Stimulated activated CD4-positive, alpha-beta T cell treated with anti-CD3 and anti-CD28 coated beads, Interleukin-12 subunit alpha, Interleukin-12 subunit beta, amount 100 ng/mL, for 4 hours (primary cell): ENCODE data around the gene KRTAP5-8.
"Not testable (repeated sequence)": the region's sequence is repeated elsewhere in the genome, so short reads cannot be mapped to it uniquely, and the experiment has no call there.

Source experiments
- DNase-seq: peaks from one replicate; pipeline ENCODE4 v3.0.0-alpha.2; 2020

Gene KRTAP5-8

GRCh38 chr11:71537977-71538665 is at the start of gene KRTAP5-8:
TSS of gene KRTAP5-8 (plus strand) at chr11:71538025. CDS start at chr11:71538056, 31 bp downstream.
- not testable (repeated sequence) for DNase-seq

GRCh38 chr11:71488681-71489270 is 49.0 kb upstream of the KRTAP5-8 start:
- DNase-seq: no peak

- peak; percentile 47 for DNase-seq
Measured at GRCh38 chr11:71489311-71490043, 48.3 kb upstream of the KRTAP5-8 start.

GRCh38 chr11:71490044-71490730 is 47.6 kb upstream of the KRTAP5-8 start:
- no peak for DNase-seq

GRCh38 chr11:71490731-71491390 is 47.0 kb upstream of the KRTAP5-8 start:
- DNase-seq: no peak

- no peak for DNase-seq
Measured at GRCh38 chr11:71491531-71491930, 46.3 kb upstream of the KRTAP5-8 start.

GRCh38 chr11:71491940-71492339 is 45.9 kb upstream of the KRTAP5-8 start:
- no peak for DNase-seq

GRCh38 chr11:71495286-71496230 is 42.3 kb upstream of the KRTAP5-8 start:
- no peak for DNase-seq

GRCh38 chr11:71496421-71496820 is 41.4 kb upstream of the KRTAP5-8 start:
- no peak for DNase-seq

- DNase-seq: no peak
Measured at GRCh38 chr11:71498091-71498490, 39.7 kb upstream of the KRTAP5-8 start.

- DNase-seq: no peak
Measured at GRCh38 chr11:71499125-71499524, 38.7 kb upstream of the KRTAP5-8 start.

GRCh38 chr11:71499546-71499945 is 38.3 kb upstream of the KRTAP5-8 start:
- no peak for DNase-seq

GRCh38 chr11:71500601-71501021 is 37.2 kb upstream of the KRTAP5-8 start:
- no peak for DNase-seq

GRCh38 chr11:71501071-71501985 is 36.5 kb upstream of the KRTAP5-8 start:
- no peak for DNase-seq

- DNase-seq: no peak
Measured at GRCh38 chr11:71502026-71502425, 35.8 kb upstream of the KRTAP5-8 start.

- no peak for DNase-seq
Measured at GRCh38 chr11:71502871-71503435, 34.9 kb upstream of the KRTAP5-8 start.

GRCh38 chr11:71504531-71504930 is 33.3 kb upstream of the KRTAP5-8 start:
- no peak for DNase-seq

GRCh38 chr11:71505001-71505400 is 32.8 kb upstream of the KRTAP5-8 start:
- no peak for DNase-seq

- no peak for DNase-seq
Measured at GRCh38 chr11:71505781-71506180, 32.0 kb upstream of the KRTAP5-8 start.

- DNase-seq: no peak
Measured at GRCh38 chr11:71507102-71507501, 30.7 kb upstream of the KRTAP5-8 start.
